Activated B cell treated with CpG ODN at 0.5 μM for 24 hours (primary cell): ENCODE data around the gene PLCH1. TPM values are rescaled to one million over a fixed set of nuclear protein-coding genes. Genes with fewer than 3 reads are reported as not detected.

Experiments used
- ATAC-seq: fragments of 200-7000 bp; cut with Tn5 transposase; one replicate; pipeline ENCODE4 v1.10.0; 2021; ENCODE audit warnings: low read depth, mild to moderate bottlenecking, moderate library complexity
- CTCF ChIA-PET: fragments of 350-600 bp; sonication (Branson Sonifier 250); formaldehyde crosslinking; loops from one replicate; lab custom pipeline; 2021; ENCODE audit warnings: antibody characterized with exemption; lab: Charles Lee
- POLR2A ChIA-PET: fragments of 350-600 bp; sonication (Branson Sonifier 250); formaldehyde crosslinking; loops from one replicate; lab custom pipeline; 2021; ENCODE audit warnings: antibody characterized with exemption; lab: Charles Lee
- DNase-seq: peaks from one replicate; pipeline ENCODE4 v3.0.0; 2022
- H3K27ac Mint-ChIP-seq: one replicate; pipeline ENCODE4 v1.8.0; 2020; ENCODE audit warnings: mixed read lengths
- H3K27me3 Mint-ChIP-seq: one replicate; pipeline ENCODE4 v1.8.0; 2021; ENCODE audit warnings: mixed read lengths
- H3K36me3 Mint-ChIP-seq: one replicate; pipeline ENCODE4 v1.8.0; 2021; ENCODE audit warnings: low read depth, mixed read lengths
- H3K4me1 Mint-ChIP-seq: one replicate; pipeline ENCODE4 v1.8.0; 2021; ENCODE audit warnings: mixed read lengths
- H3K4me3 Mint-ChIP-seq: one replicate; pipeline ENCODE4 v1.8.0; 2020; ENCODE audit warnings: mild to moderate bottlenecking, mixed read lengths
- H3K9me3 Mint-ChIP-seq: one replicate; pipeline ENCODE4 v1.8.0; 2020; ENCODE audit warnings: mixed read lengths
- CTCF ChIP-seq: fragments of 200-600 bp; IDR thresholded peaks from one replicate; pipeline ENCODE4 v1.8.0; 2022; ENCODE audit warnings: antibody characterized with exemption, mild to moderate bottlenecking
- intact Hi-C: fragments of 100-400 bp; cut with micrococcal nuclease; formaldehyde crosslinking; loops from one replicate; pipeline ENCODE4 v1.15.1; 2024
- total RNA-seq: library from RNA; stranded (reverse); gene quantifications from 2 replicates; pipeline ENCODE4 v1.2.3, GENCODE V29; 2022

Gene PLCH1
- total RNA-seq, 1 donor from 2014 or later, result 0.27 TPM

DNA sequence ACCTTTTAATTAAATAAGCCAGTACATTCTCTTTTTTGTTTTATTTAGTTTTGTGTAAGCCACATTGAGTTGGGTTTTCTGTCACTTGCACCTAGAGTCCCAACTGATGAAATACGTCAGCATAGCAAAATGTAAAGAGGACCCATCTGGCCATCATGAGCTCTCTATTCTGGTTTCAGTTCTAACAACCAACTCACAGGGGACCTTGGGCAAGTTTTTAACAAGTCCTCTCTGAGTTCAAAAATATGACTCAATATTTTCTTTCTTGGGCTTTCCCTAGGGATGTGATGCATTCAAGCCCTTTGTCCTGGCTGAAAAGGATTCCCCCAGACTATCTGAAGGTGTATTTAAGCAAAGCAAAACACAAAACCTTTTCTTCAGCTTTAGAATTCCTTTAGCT is 32.9 kb downstream of the PLCH1 start:
- no peaks in the 10 kb centered on the region for H3K27me3 Mint-ChIP-seq
- H3K4me1 Mint-ChIP-seq, result no peaks in the 10 kb centered on the region
- peak; percentile 72 for ATAC-seq
- no peak overlapping the region for H3K27ac Mint-ChIP-seq
- peaks cover 4% of the 10 kb centered on the region for H3K9me3 Mint-ChIP-seq
- ChIA-PET POLR2A (no interaction called here), CTCF (interaction anchor here (0.7 to 1.7 kb wide), 2 partner anchors 9 to 11 kb away, joined by 3 to 5 read pairs; no protein-coding TSS in a partner anchor)
- no peak overlapping the region for H3K4me3 Mint-ChIP-seq
- H3K36me3 Mint-ChIP-seq, result no peaks in the 10 kb centered on the region
- no peak for TF ChIP-seq CTCF
- intact Hi-C loops, result no loop called here
- no peak for DNase-seq

GRCh38 chr3:155704771-155705559 is 39.9 kb downstream of the PLCH1 start:
- no peaks in the 10 kb centered on the region for H3K4me1 Mint-ChIP-seq
- H3K36me3 Mint-ChIP-seq, result no peaks in the 10 kb centered on the region
- no peak for TF ChIP-seq CTCF
- peaks cover 5% of the 10 kb centered on the region for H3K27me3 Mint-ChIP-seq
- ATAC-seq (no peak), DNase-seq (no peak)
- intact Hi-C loops, result loop anchor here (5.0 kb wide), 1 partner anchor 948 kb away; no protein-coding TSS in a partner anchor
- H3K9me3 Mint-ChIP-seq, result no peaks in the 10 kb centered on the region
- no peak overlapping the region for H3K27ac Mint-ChIP-seq
- ChIA-PET POLR2A (no interaction called here), CTCF (interaction anchor here (1.4 to 4.3 kb wide), 3 partner anchors 10 to 1370 kb away, joined by 3 to 16 read pairs (median 4); no protein-coding TSS in a partner anchor)
- no peak overlapping the region for H3K4me3 Mint-ChIP-seq

- ATAC-seq (no peak), DNase-seq (no peak)
- CTCF ChIA-PET, result interaction anchor here (1.4 to 4.4 kb wide), 4 partner anchors 11 to 1369 kb away, joined by 3 to 61 read pairs (median 10); no protein-coding TSS in a partner anchor
- no peak overlapping the region for H3K27ac Mint-ChIP-seq
- TF ChIP-seq CTCF, result no peak
- no peak overlapping the region for H3K4me3 Mint-ChIP-seq
- H3K4me1 Mint-ChIP-seq, result no peaks in the 10 kb centered on the region
- no peaks in the 10 kb centered on the region for H3K9me3 Mint-ChIP-seq
- H3K27me3 Mint-ChIP-seq, result peaks cover 5% of the 10 kb centered on the region
- no peaks in the 10 kb centered on the region for H3K36me3 Mint-ChIP-seq
- POLR2A ChIA-PET, result no interaction called here
- intact Hi-C loops, result loop anchor here (5.0 kb wide), 1 partner anchor 947 kb away; no protein-coding TSS in a partner anchor
These were observed 40.8 kb downstream of the PLCH1 start for GRCh38 chr3:155704061-155704460.

DNA sequence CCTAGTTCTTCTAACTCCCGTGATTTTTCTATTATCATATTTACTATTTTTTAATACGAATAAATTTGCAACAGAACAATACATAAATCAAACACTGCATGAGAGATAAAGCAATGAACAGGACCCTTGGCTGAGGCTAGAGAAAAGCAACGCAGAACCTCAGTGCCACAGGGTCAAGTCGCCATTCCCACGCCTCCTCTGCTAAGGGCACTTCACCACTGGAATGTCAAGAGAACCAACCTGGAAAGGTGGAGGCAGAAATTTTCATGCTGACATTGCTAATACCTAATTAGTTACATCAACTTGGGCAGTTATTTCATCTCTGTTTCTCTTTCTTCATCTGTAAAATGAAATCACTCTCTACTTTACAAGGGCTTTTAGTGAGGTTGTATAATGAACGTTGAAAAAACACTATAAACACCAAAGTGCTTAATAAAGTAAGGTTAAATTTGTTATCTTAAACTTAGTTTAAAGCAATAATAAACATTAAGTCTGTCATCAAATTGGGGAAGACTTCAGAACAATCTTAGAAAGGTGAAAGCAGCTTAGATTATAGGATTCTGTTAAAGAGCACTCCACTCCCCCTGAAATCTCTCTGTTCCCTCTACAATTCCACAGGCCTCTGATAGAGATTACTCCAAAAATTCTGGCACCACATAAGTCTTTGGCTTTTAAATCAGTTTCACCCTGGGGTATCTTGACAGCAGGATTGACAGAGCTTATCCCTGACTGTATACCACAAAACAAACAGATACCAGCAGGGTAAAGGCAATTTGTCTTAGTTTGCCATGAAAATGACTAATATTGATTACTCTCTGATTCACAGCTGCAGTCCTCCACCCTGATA is 41.9 kb downstream of the PLCH1 start:
- Mint-ChIP-seq H3K9me3 (no peaks in the 10 kb centered on the region), H3K27ac (no peak overlapping the region), H3K4me1 (no peaks in the 10 kb centered on the region), H3K36me3 (no peaks in the 10 kb centered on the region), H3K4me3 (no peak overlapping the region), H3K27me3 (peaks cover 5% of the 10 kb centered on the region)
- no peak for DNase-seq
- no peak for ATAC-seq
- intact Hi-C loops, result loop anchor here (1.0 to 5.0 kb wide), 5 partner anchors 290 to 1368 kb away; no protein-coding TSS in a partner anchor
- ChIA-PET POLR2A (interaction anchor here (0.6 kb wide), 2 partner anchors 8 to 1449 kb away, joined by 3 read pairs; no protein-coding TSS in a partner anchor), CTCF (interaction anchor here (1.4 to 4.4 kb wide), 8 partner anchors 8 to 355 kb away, joined by 3 to 61 read pairs (median 6); no protein-coding TSS in a partner anchor)
- no peak for TF ChIP-seq CTCF
